ENCODE results near the gene RBFOX2. TPM values are rescaled to one million over a fixed set of nuclear protein-coding genes. Genes with fewer than 3 reads are reported as not detected.
"Not testable (repeated sequence)": the region's sequence is repeated elsewhere in the genome, so short reads cannot be mapped to it uniquely, and the experiment has no call there.

Gene RBFOX2
- total RNA-seq, 1 experiment from 2014 or later = 91.1 TPM

DNA sequence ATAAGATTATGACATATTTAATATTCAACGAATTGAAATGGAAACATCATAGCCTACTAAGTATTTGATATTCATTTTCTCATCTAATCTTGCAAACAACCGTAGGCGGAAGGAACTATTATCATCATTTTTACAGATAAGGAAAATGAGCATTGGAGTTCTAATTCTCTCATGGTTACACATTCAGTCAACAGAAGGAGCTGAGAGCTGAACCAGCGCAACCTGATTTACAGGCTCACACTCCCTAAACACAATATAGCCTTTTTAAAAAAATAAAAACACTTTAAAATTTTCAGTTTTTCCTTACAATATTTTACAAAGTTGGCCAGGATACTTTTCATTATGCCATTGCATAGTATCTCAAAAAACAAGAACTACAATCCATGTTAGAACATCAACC lies 236.1 kb downstream of the RBFOX2 start:
- Mint-ChIP-seq H3K27me3 (ENCODE audit: insufficient read depth, unreplicated experiment) (no peaks in the 10 kb centered on the region), H3K9me3 (ENCODE audit: unreplicated experiment) (no peaks in the 10 kb centered on the region), H3K27ac (ENCODE audit: unreplicated experiment) (no peak overlapping the region), H3K36me3 (ENCODE audit: insufficient read depth, unreplicated experiment) (peaks cover 27% of the 10 kb centered on the region), H3K4me3 (ENCODE audit: unreplicated experiment) (no peak overlapping the region), H3K4me1 (ENCODE audit: low read depth, unreplicated experiment) (no peaks in the 10 kb centered on the region)
- TF ChIP-seq, protein P1, sequence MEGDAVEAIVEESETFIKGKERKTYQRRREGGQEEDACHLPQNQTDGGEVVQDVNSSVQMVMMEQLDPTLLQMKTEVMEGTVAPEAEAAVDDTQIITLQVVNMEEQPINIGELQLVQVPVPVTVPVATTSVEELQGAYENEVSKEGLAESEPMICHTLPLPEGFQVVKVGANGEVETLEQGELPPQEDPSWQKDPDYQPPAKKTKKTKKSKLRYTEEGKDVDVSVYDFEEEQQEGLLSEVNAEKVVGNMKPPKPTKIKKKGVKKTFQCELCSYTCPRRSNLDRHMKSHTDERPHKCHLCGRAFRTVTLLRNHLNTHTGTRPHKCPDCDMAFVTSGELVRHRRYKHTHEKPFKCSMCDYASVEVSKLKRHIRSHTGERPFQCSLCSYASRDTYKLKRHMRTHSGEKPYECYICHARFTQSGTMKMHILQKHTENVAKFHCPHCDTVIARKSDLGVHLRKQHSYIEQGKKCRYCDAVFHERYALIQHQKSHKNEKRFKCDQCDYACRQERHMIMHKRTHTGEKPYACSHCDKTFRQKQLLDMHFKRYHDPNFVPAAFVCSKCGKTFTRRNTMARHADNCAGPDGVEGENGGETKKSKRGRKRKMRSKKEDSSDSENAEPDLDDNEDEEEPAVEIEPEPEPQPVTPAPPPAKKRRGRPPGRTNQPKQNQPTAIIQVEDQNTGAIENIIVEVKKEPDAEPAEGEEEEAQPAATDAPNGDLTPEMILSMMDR (IDR thresholded peaks at IDR 0.05; ENCODE audit: insufficient read depth in 1 of 2, low read depth in 1 of 2, low read length in 1 of 2, severe bottlenecking in 1 of 2, unreplicated experiment in 1 of 2) = no peak
- Histone ChIP-seq H3K4me1 (peaks cover 7% of the 10 kb centered on the region; the same call in 1 of the 2 replicates), H3K36me3 (ENCODE audit: control insufficient read depth, insufficient read depth, low read length) (no peaks in the 10 kb centered on the region), H3K27me3 (replicated peaks; ENCODE audit: control insufficient read depth, insufficient read depth, low read length) (no peaks in the 10 kb centered on the region), H3K4me3 (ENCODE audit: low read depth, low read length) (no peak overlapping the region), H3K9me3 (no peaks in the 10 kb centered on the region)
- BruUV-seq (replicated peaks) = no TSS peak
- DNase-seq = no peak
- ChIA-PET POLR2A (no interaction called here), CTCF (no interaction called here)
- intact Hi-C loops (cut with micrococcal nuclease; ENCODE audit: unreplicated experiment) = no loop called here

DNA sequence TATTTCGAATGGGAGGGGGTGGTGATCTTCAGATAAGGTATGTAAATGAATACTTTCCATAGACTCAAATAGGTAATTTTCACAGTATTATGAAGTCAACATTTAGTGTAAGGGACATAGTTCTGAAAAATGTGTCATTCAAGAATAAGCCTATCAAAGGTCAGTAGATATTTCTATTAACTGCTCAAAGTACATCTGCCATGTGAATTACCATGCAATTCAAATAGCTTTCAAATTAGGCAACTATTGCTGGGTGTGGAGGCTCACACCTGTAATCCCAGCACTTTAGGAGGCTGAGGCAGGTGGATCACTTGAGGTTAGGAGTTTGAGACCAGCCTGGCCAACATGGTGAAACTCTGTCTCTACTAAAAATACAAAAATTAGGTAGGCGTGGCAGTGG lies 236.8 kb downstream of the RBFOX2 start:
- DNase-seq; H3K27me3 Mint-ChIP-seq (ENCODE audit: insufficient read depth, unreplicated experiment); POLR2A ChIA-PET; H3K4me1 ChIP-seq; H3K9me3 ChIP-seq; H3K27me3 ChIP-seq (replicated peaks; ENCODE audit: control insufficient read depth, insufficient read depth, low read length); H3K9me3 Mint-ChIP-seq (ENCODE audit: unreplicated experiment); intact Hi-C loops (cut with micrococcal nuclease; ENCODE audit: unreplicated experiment); CTCF ChIA-PET; H3K36me3 ChIP-seq (ENCODE audit: control insufficient read depth, insufficient read depth, low read length); H3K27ac Mint-ChIP-seq (ENCODE audit: unreplicated experiment); H3K4me3 ChIP-seq (ENCODE audit: low read depth, low read length); H3K4me3 Mint-ChIP-seq (ENCODE audit: unreplicated experiment); H3K4me1 Mint-ChIP-seq (ENCODE audit: low read depth, unreplicated experiment); BruUV-seq (replicated peaks): not testable (repeated sequence)
- H3K36me3 Mint-ChIP-seq (ENCODE audit: insufficient read depth, unreplicated experiment) = peaks cover 27% of the 10 kb centered on the region

DNA sequence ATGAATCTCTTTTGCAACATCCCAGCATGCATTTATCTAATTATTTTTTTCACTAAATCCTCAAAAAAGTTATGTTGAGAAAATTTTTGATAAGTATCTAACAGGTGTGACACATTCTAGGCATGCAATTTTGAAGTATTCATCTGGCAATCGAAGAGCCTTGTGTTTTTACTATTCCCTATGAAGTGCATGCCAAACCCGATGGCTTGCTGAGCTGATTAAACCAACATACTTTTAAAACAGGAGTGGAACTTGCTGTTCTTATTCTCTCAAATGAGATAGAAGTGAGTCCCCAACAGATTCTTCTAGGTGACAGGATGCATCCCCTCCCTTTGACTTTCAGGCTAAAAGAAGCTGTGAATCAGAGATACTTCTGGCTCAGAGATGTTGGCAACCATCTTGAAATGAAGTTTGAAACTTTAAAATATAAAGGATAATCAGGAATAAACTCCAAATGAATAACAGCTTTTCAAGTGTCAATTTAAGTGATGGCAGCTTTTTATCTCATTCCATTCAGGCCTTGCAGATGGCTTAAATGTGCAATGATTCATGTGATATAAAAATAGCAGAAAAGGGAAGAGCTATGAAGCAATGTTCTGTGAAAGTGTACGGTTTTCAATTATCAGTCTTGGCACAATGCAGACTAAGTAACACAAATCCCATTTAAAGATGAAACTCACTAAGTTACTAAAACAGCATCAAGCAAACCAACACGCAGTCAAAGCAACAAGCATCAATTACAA lies 243.3 kb downstream of the RBFOX2 start:
- BruUV-seq (replicated peaks) = no TSS peak
- no peaks in the 10 kb centered on the region for H3K36me3 ChIP-seq (ENCODE audit: control insufficient read depth, insufficient read depth, low read length)
- POLR2A ChIA-PET = no interaction called here

More for the DNA sequence above, 243.3 kb downstream of the RBFOX2 start:
- H3K27ac Mint-ChIP-seq (ENCODE audit: unreplicated experiment) = no peak overlapping the region
- no peak for DNase-seq
- no peaks in the 10 kb centered on the region for H3K27me3 Mint-ChIP-seq (ENCODE audit: insufficient read depth, unreplicated experiment)
- peaks cover 49% of the 10 kb centered on the region for H3K36me3 Mint-ChIP-seq (ENCODE audit: insufficient read depth, unreplicated experiment)
- CTCF ChIA-PET = no interaction called here
- H3K4me3 Mint-ChIP-seq (ENCODE audit: unreplicated experiment) = no peak overlapping the region
- intact Hi-C loops (cut with micrococcal nuclease; ENCODE audit: unreplicated experiment) = no loop called here
- H3K9me3 Mint-ChIP-seq (ENCODE audit: unreplicated experiment) = no peaks in the 10 kb centered on the region
- H3K4me3 ChIP-seq (ENCODE audit: low read depth, low read length) = no peak overlapping the region
- no peaks in the 10 kb centered on the region for H3K9me3 ChIP-seq
- H3K4me1 Mint-ChIP-seq (ENCODE audit: low read depth, unreplicated experiment) = peaks cover 7% of the 10 kb centered on the region
- no peaks in the 10 kb centered on the region for H3K4me1 ChIP-seq
- TF ChIP-seq, protein P1 (IDR thresholded peaks at IDR 0.05; ENCODE audit: insufficient read depth in 1 of 2, low read depth in 1 of 2, low read length in 1 of 2, severe bottlenecking in 1 of 2, unreplicated experiment in 1 of 2) = no peak
- H3K27me3 ChIP-seq (replicated peaks; ENCODE audit: control insufficient read depth, insufficient read depth, low read length) = no peaks in the 10 kb centered on the region

Measured in Caco-2 (cell line).